Ureter (tissue), 1 donor: ENCODE results near the gene ATP2C1. TPM values are rescaled to one million over a fixed set of nuclear protein-coding genes. Genes with fewer than 3 reads are reported as not detected.
"Not testable (repeated sequence)": the region's sequence is repeated elsewhere in the genome, so short reads cannot be mapped to it uniquely, and the experiment has no call there.

Experiments used
- DNase-seq: peaks from one replicate; pipeline ENCODE4 v3.0.0-alpha.2; 2020; ENCODE audit warnings: low spot score
- total RNA-seq: library from RNA; stranded (reverse); gene quantifications from one replicate; pipeline ENCODE4 v1.2.4, GENCODE V29; 2023
- donor health status: DM: yes; HTN: yes; CAD: no.

ATP2C1 gene
- total RNA-seq, 1 donor from 2014 or later = 86.9 TPM

DNA sequence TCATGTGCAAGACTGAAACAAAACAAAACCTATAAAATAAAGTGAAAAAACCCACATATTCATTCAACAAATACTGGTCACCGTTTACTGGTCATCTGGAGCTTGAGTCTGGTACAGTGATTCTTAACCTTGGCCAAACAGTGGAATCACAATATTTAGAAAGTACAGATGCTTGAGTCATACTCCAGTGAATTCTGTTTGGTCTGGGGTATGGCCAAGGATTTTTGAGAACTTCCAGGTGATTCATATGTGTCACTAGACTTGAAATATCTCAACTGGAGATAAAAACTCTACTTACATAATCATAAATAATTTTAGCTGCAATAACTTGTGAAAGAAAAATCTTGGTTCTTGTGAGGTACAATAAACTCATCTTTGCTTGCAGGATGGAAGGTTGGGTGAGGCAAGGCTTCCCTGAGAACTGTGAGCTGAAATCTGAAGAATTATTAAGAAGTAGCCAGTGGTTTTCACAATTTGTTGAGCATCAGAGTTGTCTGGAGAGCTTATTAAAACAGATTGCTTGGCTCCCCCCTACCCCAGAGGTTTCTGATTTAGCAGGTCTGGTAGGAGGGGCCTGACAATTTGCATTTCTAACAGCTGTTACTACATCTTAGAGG, 142.4 kb downstream of the ATP2C1 start:
- DNase-seq = no peak

GRCh38 chr3:131036986-131037385, 143.1 kb downstream of the ATP2C1 start:
- DNase-seq = no peak

- no peak for DNase-seq
Measured at GRCh38 chr3:131038326-131038725, 144.4 kb downstream of the ATP2C1 start.

- not testable (repeated sequence) for DNase-seq
Measured at GRCh38 chr3:131042271-131042985, 148.5 kb downstream of the ATP2C1 start.

GRCh38 chr3:131047582-131047981, 153.7 kb downstream of the ATP2C1 start:
- no peak for DNase-seq

GRCh38 chr3:131048030-131048429, 154.1 kb downstream of the ATP2C1 start:
- DNase-seq = no peak

- no peak for DNase-seq
Measured at GRCh38 chr3:131050001-131050400, 156.1 kb downstream of the ATP2C1 start.

GRCh38 chr3:131053043-131053859, 159.4 kb downstream of the ATP2C1 start:
- DNase-seq = no peak

Other genes starting within 250 kb of the ATP2C1 start
- gene PIK3R4, start 147.3 kb upstream of the ATP2C1 start, total RNA-seq = 37.4 TPM
- 12.8 TPM for gene ASTE1, start 132.7 kb downstream of the ATP2C1 start, total RNA-seq
- gene NEK11, start 132.8 kb downstream of the ATP2C1 start, total RNA-seq = 10.2 TPM